GM23248 (cell line): Measurements from ENCODE around the gene SLC16A8. TPM values are rescaled to one million over a fixed set of nuclear protein-coding genes. Genes with fewer than 3 reads are reported as not detected.

Experiments used
- DNase-seq: peaks from one replicate; pipeline ENCODE4 v3.0.0-alpha.2; 2015
- H2AFZ ChIP-seq: fragments of 200-600 bp; sonication (generic); 2 replicates; pipeline ENCODE4 v1.6.1; 2016; ENCODE audit warnings: antibody characterized with exemption
- H3F3A ChIP-seq: fragments of 200-600 bp; sonication (generic); 2 replicates; pipeline ENCODE4 v1.6.1; 2016; ENCODE audit warnings: mild to moderate bottlenecking, antibody characterized with exemption, mixed run types; ENCODE audit not compliant: insufficient read depth
- H3K27ac ChIP-seq: fragments of 200-600 bp; sonication (generic); 2 replicates; pipeline ENCODE4 v1.5.1; 2016; ENCODE audit warnings: mild to moderate bottlenecking
- H3K27me3 ChIP-seq: fragments of 200-600 bp; sonication (generic); replicated peaks from 2 replicates; pipeline ENCODE4 v1.6.1; 2016; ENCODE audit warnings: mild to moderate bottlenecking; ENCODE audit not compliant: insufficient read depth
- H3K36me3 ChIP-seq: fragments of 200-600 bp; sonication (generic); 2 replicates; pipeline ENCODE4 v1.6.1; 2016; ENCODE audit warnings: low read depth, mild to moderate bottlenecking
- H3K4me1 ChIP-seq: fragments of 200-600 bp; sonication (generic); 2 replicates; pipeline ENCODE4 v1.6.1; 2016; ENCODE audit warnings: mild to moderate bottlenecking; ENCODE audit not compliant: insufficient read depth
- H3K4me2 ChIP-seq: fragments of 200-600 bp; sonication (generic); one replicate; pipeline ENCODE4 v1.6.1; 2016; ENCODE audit warnings: mild to moderate bottlenecking; ENCODE audit not compliant: unreplicated experiment
- H3K4me3 ChIP-seq: fragments of 200-600 bp; sonication (generic); 2 replicates; pipeline ENCODE4 v1.5.1; 2016; ENCODE audit warnings: mild to moderate bottlenecking
- H3K79me2 ChIP-seq: fragments of 200-600 bp; sonication (generic); 2 replicates; pipeline ENCODE4 v1.6.1; 2016; ENCODE audit warnings: mild to moderate bottlenecking; ENCODE audit not compliant: insufficient read depth
- H3K9ac ChIP-seq: fragments of 200-600 bp; sonication (generic); 2 replicates; pipeline ENCODE4 v1.6.1; 2016; ENCODE audit warnings: mild to moderate bottlenecking
- H3K9me2 ChIP-seq: fragments of 200-600 bp; sonication (generic); 2 replicates; pipeline ENCODE4 v1.6.1; 2016; ENCODE audit warnings: mixed run types, mild to moderate bottlenecking, moderate library complexity; ENCODE audit not compliant: insufficient read depth
- H3K9me3 ChIP-seq: fragments of 200-600 bp; sonication (generic); one replicate; pipeline ENCODE4 v1.6.1; 2017; ENCODE audit warnings: low read depth
- H4K20me1 ChIP-seq: fragments of 200-600 bp; sonication (generic); 2 replicates; pipeline ENCODE4 v1.6.0; 2016; ENCODE audit not compliant: insufficient read depth
- EZH2 ChIP-seq: fragments of 200-600 bp; sonication (generic); IDR thresholded peaks from 2 replicates; pipeline ENCODE4 v1.6.1; 2018; ENCODE audit warnings: antibody characterized with exemption, mild to moderate bottlenecking; ENCODE audit not compliant: insufficient read depth, poor library complexity, severe bottlenecking
- EZH2phosphoT487 ChIP-seq: fragments of 200-600 bp; sonication (generic); IDR thresholded peaks from 2 replicates; pipeline ENCODE4 v1.6.1; 2018; ENCODE audit warnings: antibody characterized with exemption, moderate library complexity, mild to moderate bottlenecking, low read depth; ENCODE audit not compliant: insufficient read depth
- WGBS, 2 experiments: methylation state at CpG; one replicate each; pipeline ENCODE4 v1.1.6; 2015 to 2017; ENCODE audit warnings: low lambda C conversion rate in 2 of 2, low coverage in 1 of 2; ENCODE audit errors: missing lambda C conversion rate in 2 of 2; 5-methylcytosine and 5-hydroxymethylcytosine counted together
- in situ Hi-C: fragments of 300-500 bp; cut with MboI; formaldehyde crosslinking; loops from 2 replicates; pipeline ENCODE4 v1.15.0; 2020
- polyA plus RNA-seq: library from polyadenylated mRNA; unstranded; fragments of >200 nt; fragmentation: Nextera tagmentation; extraction: Ambion mirVana; gene quantifications from 2 replicates; pipeline ENCODE4 v1.2.1, GENCODE V29; 2016
- total RNA-seq: library from RNA; depleted of rRNA; stranded (reverse); fragments of >200 nt; shearing (Covaris generic); gene quantifications from 2 replicates; pipeline ENCODE4 v1.2.3, GENCODE V29; 2014

The SLC16A8 gene
- total and polyA plus RNA-seq, 2 experiments from 2014 or later = 1.3 to 1.4 TPM

DNA sequence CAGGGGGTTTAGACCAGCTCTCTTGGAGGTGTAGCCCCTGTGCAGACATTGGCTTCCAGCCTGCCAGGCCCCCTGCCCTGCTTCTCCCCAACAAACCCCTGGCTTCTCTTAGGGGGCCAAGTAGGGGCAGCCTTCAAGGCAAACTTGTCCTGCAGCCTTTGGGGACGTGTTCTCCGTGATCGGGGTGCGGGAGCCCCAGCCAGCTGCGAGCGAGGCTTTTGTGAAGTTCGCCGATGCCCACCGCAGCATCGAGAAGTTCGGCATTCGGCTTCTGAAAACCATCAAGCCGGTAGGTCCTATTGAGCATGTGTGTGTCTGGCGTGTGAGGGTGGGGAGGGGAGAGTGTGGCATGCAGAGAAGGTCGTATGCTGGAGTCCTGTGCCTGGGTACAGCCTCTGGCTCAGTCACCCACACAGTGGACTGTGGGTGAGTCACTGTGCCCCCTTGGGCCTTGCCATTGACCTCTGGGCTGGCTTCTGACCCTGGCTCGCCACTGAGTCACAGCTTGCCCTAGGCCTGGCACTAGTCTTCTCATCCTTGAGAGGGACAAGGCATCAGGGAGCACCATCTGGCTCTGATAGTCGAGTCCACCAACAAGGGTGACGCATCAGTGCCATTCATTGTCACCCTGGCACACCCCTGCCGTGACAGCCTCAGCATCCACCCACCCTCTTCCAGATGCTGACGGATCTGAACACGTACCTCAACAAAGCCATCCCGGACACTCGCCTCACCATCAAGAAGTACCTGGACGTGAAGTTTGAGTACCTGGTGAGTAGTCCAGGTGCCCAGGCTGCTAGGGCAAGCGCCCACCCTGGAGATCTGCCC is 11.4 kb downstream of the SLC16A8 start:
- H3K4me3 ChIP-seq = no peak overlapping the region
- TF ChIP-seq EZH2phosphoT487 (no peak), EZH2 (no peak)
- no peaks in the 10 kb centered on the region for H4K20me1 ChIP-seq
- H3K9me3 ChIP-seq = no peaks in the 10 kb centered on the region
- H3K4me2 ChIP-seq = no peak overlapping the region
- no peak overlapping the region for H2AFZ ChIP-seq
- no peaks in the 10 kb centered on the region for H3K27me3 ChIP-seq
- H3K9ac ChIP-seq = no peak overlapping the region
- no peak for DNase-seq
- H3K79me2 ChIP-seq = no peaks in the 10 kb centered on the region
- no peaks in the 10 kb centered on the region for H3K36me3 ChIP-seq
- no peaks in the 10 kb centered on the region for H3K9me2 ChIP-seq
- no peaks in the 10 kb centered on the region for H3F3A ChIP-seq
- H3K27ac ChIP-seq = no peak overlapping the region
- H3K4me1 ChIP-seq = no peaks in the 10 kb centered on the region
- in situ Hi-C loops = no loop called here
- WGBS, 2 experiments = 90 to 91% methylated on average over 25 of the region's 25 CpGs

DNA sequence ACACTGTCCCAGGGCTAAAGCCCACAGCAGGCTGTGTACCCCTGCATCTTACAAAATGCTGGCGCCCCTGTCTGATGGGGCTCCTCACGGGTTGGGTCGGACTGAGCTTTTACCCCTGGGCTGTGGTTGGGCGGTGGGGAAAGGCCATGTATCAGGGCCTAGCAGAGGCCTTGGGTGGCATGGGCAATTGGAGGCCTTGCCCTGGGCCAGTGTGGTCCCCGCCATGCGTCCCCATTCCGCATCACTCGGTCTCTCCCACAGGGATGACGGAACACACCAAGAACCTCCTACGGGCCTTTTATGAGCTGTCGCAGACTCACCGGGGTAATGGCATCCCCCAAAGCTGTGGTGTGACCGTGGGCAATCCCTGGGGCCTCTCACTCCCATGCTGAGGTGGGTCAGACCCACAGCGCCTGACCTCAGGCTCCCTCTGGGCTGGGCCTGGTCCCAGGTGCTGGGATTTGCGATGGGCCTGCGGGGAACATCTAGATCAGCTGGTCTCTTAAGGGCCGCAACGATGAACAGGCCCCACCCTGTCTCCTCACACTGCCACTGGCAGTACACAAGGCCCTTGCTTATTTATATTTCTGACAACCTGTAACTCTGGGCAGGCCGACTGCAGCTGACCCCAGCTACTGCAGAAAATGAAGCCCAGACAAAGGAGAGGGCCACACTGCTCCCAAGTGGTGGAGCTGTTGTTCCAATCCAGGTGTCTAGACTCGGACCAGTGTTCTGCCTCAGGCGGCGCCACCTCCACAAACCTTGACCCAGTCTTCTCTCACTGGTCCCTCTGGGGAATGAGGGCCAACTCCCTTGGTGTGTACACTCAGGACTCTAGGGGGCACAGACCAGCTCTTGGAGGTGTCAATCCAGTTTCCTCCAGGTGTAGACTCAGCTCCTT is 12.3 kb downstream of the SLC16A8 start:
- no peak for DNase-seq
- Histone ChIP-seq H3K36me3 (no peaks in the 10 kb centered on the region), H3K27ac (no peak overlapping the region), H3K27me3 (no peaks in the 10 kb centered on the region), H2AFZ (no peak overlapping the region), H3K79me2 (no peaks in the 10 kb centered on the region), H3K9me3 (no peaks in the 10 kb centered on the region), H3K9ac (no peak overlapping the region), H3F3A (no peaks in the 10 kb centered on the region), H4K20me1 (no peaks in the 10 kb centered on the region), H3K9me2 (no peaks in the 10 kb centered on the region), H3K4me3 (no peak overlapping the region), H3K4me1 (no peaks in the 10 kb centered on the region), H3K4me2 (no peak overlapping the region)
- TF ChIP-seq EZH2phosphoT487 (no peak), EZH2 (no peak)
- WGBS, 2 experiments = 92 to 94% methylated on average over 22 of the region's 22 CpGs
- in situ Hi-C loops = no loop called here

DNA sequence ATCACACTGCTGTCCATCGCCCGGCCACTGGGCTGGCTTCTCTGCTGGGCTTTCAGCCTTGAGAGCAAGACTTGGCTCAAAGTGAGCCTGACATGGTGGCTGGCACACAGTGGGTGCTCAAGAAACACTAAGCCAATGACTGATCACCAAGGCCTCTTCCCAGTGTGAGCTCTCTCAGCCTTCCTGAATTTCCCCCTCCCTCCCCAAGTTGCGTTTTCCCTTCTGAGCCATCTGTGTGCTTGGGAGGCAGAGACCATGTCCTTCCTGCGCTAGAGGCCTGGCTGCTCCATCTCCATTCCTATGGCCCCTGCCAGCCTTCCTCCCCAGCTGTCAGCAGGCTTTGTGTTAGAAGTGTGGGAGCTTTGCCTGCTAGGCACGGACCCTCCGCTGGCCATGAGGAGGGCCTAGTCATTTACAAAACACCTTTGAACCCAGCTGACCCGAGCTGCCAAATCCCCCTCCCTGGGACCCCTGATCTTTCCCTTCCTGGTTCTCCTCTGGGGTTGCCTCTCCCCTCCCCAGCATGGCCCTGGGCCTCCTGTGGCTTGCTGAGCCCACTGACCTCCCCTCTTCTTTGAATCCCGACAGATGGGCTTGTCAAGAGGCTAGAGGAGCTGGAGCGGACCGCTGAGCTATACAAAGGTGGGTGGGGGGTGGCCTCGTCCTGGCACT is 13.6 kb downstream of the SLC16A8 start:
- H4K20me1 ChIP-seq = no peaks in the 10 kb centered on the region
- H3K27ac ChIP-seq = no peak overlapping the region
- H3F3A ChIP-seq = no peaks in the 10 kb centered on the region
- H3K36me3 ChIP-seq = no peaks in the 10 kb centered on the region
- no peaks in the 10 kb centered on the region for H3K79me2 ChIP-seq
- no peak overlapping the region for H3K4me3 ChIP-seq
- in situ Hi-C loops = no loop called here
- DNase-seq = no peak
- no peak overlapping the region for H2AFZ ChIP-seq
- H3K4me2 ChIP-seq = no peak overlapping the region
- WGBS, 2 experiments = 85 to 90% methylated on average over 11 of the region's 11 CpGs
- TF ChIP-seq EZH2phosphoT487 (no peak), EZH2 (no peak)
- H3K9me3 ChIP-seq = no peaks in the 10 kb centered on the region
- H3K27me3 ChIP-seq = no peaks in the 10 kb centered on the region
- H3K9me2 ChIP-seq = no peaks in the 10 kb centered on the region
- H3K9ac ChIP-seq = no peak overlapping the region
- no peaks in the 10 kb centered on the region for H3K4me1 ChIP-seq
